K562 (cell line): ENCODE data around the gene SPTAN1. TPM values are rescaled to one million over a fixed set of nuclear protein-coding genes. Genes with fewer than 3 reads are reported as not detected.
A peak's percentile ranks its signal among the peaks of the same experiment; 100 is the strongest.
"Not testable (repeated sequence)": the region's sequence is repeated elsewhere in the genome, so short reads cannot be mapped to it uniquely, and the experiment has no call there.

Experiments
- ATAC-seq: fragments of 200-7000 bp; cut with Tn5 transposase; 3 replicates; pipeline ENCODE4 v1.9.1; 2020; ENCODE audit warnings: moderate library complexity
- BruUV-seq: library from RNA; stranded (reverse); fragments of 400-500 nt; replicated peaks from 2 replicates; lab custom pipeline; 2021; lab: Mats Ljungman, UMichigan
- CTCF ChIA-PET: fragments of 300-600 bp; formaldehyde crosslinking; extraction: SDS; loops from one replicate; lab custom pipeline; 2021; ENCODE audit warnings: low intra/inter-chr PET ratio; lab: Yijun Ruan, JAX
- POLR2A ChIA-PET: fragments of 300-600, 350-650 bp; sonication (Branson Sonifier 250); formaldehyde crosslinking; extraction: SDS; loops from one replicate; lab custom pipeline; 2021; ENCODE audit warnings: antibody characterized with exemption, inconsistent platforms; lab: Yijun Ruan, JAX
- DNase-seq, 4 experiments: peaks; one replicate each; pipeline versions ENCODE4 v3.0.0 to v3.0.0-alpha.2; 2011 to 2018; ENCODE audit warnings: low spot score in 3 of 4, mixed read lengths in 3 of 4; ENCODE audit errors: extremely low read depth in 1 of 4
- FAIRE-seq: peaks from 2 replicates; lab custom pipeline; 2011; peaks lifted over from hg19 to GRCh38; lab: Jason Lieb, UNC
- H2AFZ ChIP-seq: 2 replicates; pipeline ENCODE4 v1.6.0; 2011; ENCODE audit warnings: low read depth, low read length, control low read depth, inconsistent platforms
- H3K27ac ChIP-seq: fragments of 200-600 bp; 3 replicates; pipeline ENCODE4 v1.8.0; 2011; ENCODE audit warnings: low read depth, mild to moderate bottlenecking, control low read depth, inconsistent platforms, low read length, moderate library complexity, mixed read lengths; ENCODE audit errors: extremely low read depth
- H3K27me3 ChIP-seq, 2 experiments: fragments of 300-600 bp in 1 of 2; 2 replicates in 1 of 2; 3 replicates in 1 of 2; pipeline versions ENCODE4 v1.6.0 to v1.8.0; 2011; ENCODE audit warnings: inconsistent platforms in 2 of 2, low read length in 2 of 2, mild to moderate bottlenecking in 1 of 2, mixed read lengths in 1 of 2, moderate library complexity in 1 of 2; ENCODE audit not compliant: control insufficient read depth in 2 of 2, insufficient read depth in 2 of 2
- H3K36me3 ChIP-seq: fragments of 300-600 bp; 3 replicates; pipeline ENCODE4 v1.8.0; 2011; ENCODE audit warnings: mild to moderate bottlenecking, low read length, inconsistent platforms; ENCODE audit not compliant: control insufficient read depth, insufficient read depth
- H3K4me1 ChIP-seq, 2 experiments: fragments of 200-600 bp in 1 of 2; replicated peaks in 1 of 2; 2 replicates in 1 of 2; 3 replicates in 1 of 2; pipeline versions ENCODE4 v1.5.1 to v1.8.0; 2011; ENCODE audit warnings: inconsistent platforms in 2 of 2, low read length in 2 of 2, mild to moderate bottlenecking in 1 of 2, mixed read lengths in 1 of 2, moderate library complexity in 1 of 2; ENCODE audit not compliant: control insufficient read depth in 2 of 2, insufficient read depth in 2 of 2
- H3K4me2 ChIP-seq: 2 replicates; pipeline ENCODE4 v1.6.1; 2011; ENCODE audit warnings: low read length, control low read depth, inconsistent platforms, mixed read lengths; ENCODE audit not compliant: insufficient read depth
- H3K4me3 ChIP-seq: fragments of 200-600 bp; sonication (generic), shearing (Covaris generic); 2 replicates; pipeline ENCODE4 v1.5.1; 2016; ENCODE audit warnings: control low read depth, inconsistent platforms
- H3K79me2 ChIP-seq: fragments of 200-600 bp; 3 replicates; pipeline ENCODE4 v1.8.0; 2011; ENCODE audit warnings: low read length, inconsistent platforms; ENCODE audit not compliant: control insufficient read depth, insufficient read depth
- H3K9ac ChIP-seq, 2 experiments: 2 replicates each; pipeline versions ENCODE4 v1.6.0 to v1.6.1; 2011; ENCODE audit warnings: low read depth in 2 of 2, low read length in 2 of 2, control low read depth in 1 of 2, inconsistent platforms in 1 of 2, mild to moderate bottlenecking in 1 of 2, mixed read lengths in 1 of 2; ENCODE audit not compliant: insufficient read depth in 1 of 2
- H3K9me1 ChIP-seq: one replicate; pipeline ENCODE4 v1.6.0; 2011; ENCODE audit warnings: inconsistent platforms, mild to moderate bottlenecking, low read length, moderate library complexity; ENCODE audit not compliant: control insufficient read depth, insufficient read depth
- H3K9me3 ChIP-seq: replicated peaks from 2 replicates; pipeline ENCODE4 v1.5.1; 2011; ENCODE audit warnings: low read depth, low read length, inconsistent platforms; ENCODE audit not compliant: control insufficient read depth, insufficient read depth
- H4K20me1 ChIP-seq: replicated peaks from 2 replicates; pipeline ENCODE4 v1.6.1; 2011; ENCODE audit warnings: low read length, inconsistent platforms, mixed read lengths; ENCODE audit not compliant: control insufficient read depth, insufficient read depth
- BCOR ChIP-seq: fragments of 450-650 bp; IDR thresholded peaks from 2 replicates; pipeline ENCODE4 v1.6.1; 2016
- RAD21 ChIP-seq, 2 experiments: fragments of 250-450 bp in 1 of 2; fragments of 450-650 bp in 1 of 2; sonication (Bioruptor Pico) in 1 of 2; formaldehyde crosslinking in 1 of 2; IDR thresholded peaks in 1 of 2; conservative IDR thresholded peaks in 1 of 2; 2 replicates each; pipeline versions ENCODE4 v1.4.0 to v1.8.0; 2020 to 2022; ENCODE audit warnings: mild to moderate bottlenecking in 2 of 2, moderate library complexity in 1 of 2
- SMARCA5 ChIP-seq: fragments of 450-650 bp; IDR thresholded peaks from 2 replicates; pipeline ENCODE4 v1.6.1; 2016
- ZFX ChIP-seq: sonication (generic); formaldehyde crosslinking; IDR thresholded peaks from 2 replicates; pipeline ENCODE4 v1.8.0; 2022; ENCODE audit warnings: mild to moderate bottlenecking, missing genetic modification reagents, moderate library complexity
- ZNF121 ChIP-seq: sonication (generic); formaldehyde crosslinking; conservative IDR thresholded peaks from 2 replicates; pipeline ENCODE4 v1.8.0; 2022; ENCODE audit warnings: missing genetic modification reagents
- WGBS: fragments of 100-300 bp; shearing (Covaris generic); methylation state at CpG from one replicate; pipeline ENCODE4 v1.1.6; 2016; ENCODE audit warnings: low coverage, mixed read lengths; ENCODE audit not compliant: insufficient coverage; ENCODE audit errors: missing lambda C conversion rate; 5-methylcytosine and 5-hydroxymethylcytosine counted together
- in situ Hi-C: fragments of 300-500 bp; cut with MboI; formaldehyde crosslinking; loops from 4 replicates; pipeline ENCODE4 v1.15.0; 2018; ENCODE audit warnings: inconsistent platforms, mixed read lengths
- intact Hi-C: fragments of 100-400 bp; cut with micrococcal nuclease; formaldehyde crosslinking; loops from 2 replicates; pipeline ENCODE4 v1.14.2; 2022
- polyA plus RNA-seq, 8 experiments: library from polyadenylated mRNA; depleted of rRNA in 4 of 8; stranded (reverse) in 5 of 8; unstranded in 3 of 8; fragments of >200 nt; fragmentation: Nextera tagmentation in 2 of 8; fragmentation: Illumina TruSeq in 1 of 8; extraction: Ambion mirVana in 2 of 8; extraction: Trizol in 1 of 8; gene quantifications; 2 replicates each; pipeline versions ENCODE4 v1.2.1 to v1.2.3, GENCODE V29; 2011 to 2014; ENCODE audit warnings: inconsistent platforms in 1 of 8, missing spikeins in 1 of 8
- total RNA-seq, 7 experiments: library from RNA; depleted of rRNA in 6 of 7; stranded (reverse); fragments of >200 nt in 6 of 7; fragmentation: Illumina TruSeq in 2 of 7; extraction: Trizol in 2 of 7; gene quantifications; 2 replicates each; pipeline versions ENCODE4 v1.2.1 to v1.2.3, GENCODE V29; 2011 to 2021; ENCODE audit warnings: low replicate concordance in 1 of 7
- TF ChIP-seq, protein P1 (sequence below): sonication (generic); formaldehyde crosslinking; IDR thresholded peaks from 2 replicates; pipeline ENCODE4 v1.8.1; 2023; ENCODE audit warnings: mild to moderate bottlenecking, missing genetic modification reagents
- TF ChIP-seq, protein P2 (sequence below): sonication (generic); formaldehyde crosslinking; IDR thresholded peaks from 2 replicates; pipeline ENCODE4 v1.8.0; 2022; ENCODE audit warnings: missing genetic modification reagents, mild to moderate bottlenecking, moderate library complexity, borderline replicate concordance
- TF ChIP-seq, protein P3 (sequence below), 2 experiments: fragments of 450-650 bp; formaldehyde crosslinking in 1 of 2; IDR thresholded peaks; 2 replicates each; pipeline versions ENCODE4 v1.4.0 to v1.6.1; 2014 to 2020; ENCODE audit warnings: mild to moderate bottlenecking in 2 of 2, borderline replicate concordance in 1 of 2, low read depth in 1 of 2

Gene SPTAN1
- total and polyA plus RNA-seq, 9 of the 15 experiments (the other 6 are each of a cell fraction or from before 2014, with no cell fraction given), result 1.5 to 13.5 (median 6.8) TPM

DNA sequence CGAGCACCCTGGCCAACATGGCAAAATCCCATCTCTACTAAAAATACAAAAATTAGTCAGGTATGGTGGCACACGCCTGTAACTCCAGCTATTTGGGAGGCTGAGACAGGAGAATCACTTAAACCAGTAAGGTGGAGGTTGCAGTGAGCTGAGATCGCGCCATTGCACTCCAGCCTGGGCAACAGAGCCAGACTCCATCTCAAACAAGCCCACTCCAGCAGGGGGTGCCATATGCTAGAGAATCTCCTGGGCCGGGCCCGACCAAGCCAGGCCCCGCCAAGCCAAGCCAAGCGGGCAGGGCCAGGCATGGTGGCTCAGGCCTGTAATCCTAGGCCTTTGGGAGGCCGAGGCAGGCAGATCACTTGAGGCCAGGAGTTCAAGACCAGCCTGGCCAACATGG is 95.8 kb downstream of the SPTAN1 start:
- H2AFZ ChIP-seq, CTCF ChIA-PET, BruUV-seq, H3K9me1 ChIP-seq, H3K27me3 ChIP-seq, H4K20me1 ChIP-seq, H3K4me2 ChIP-seq, FAIRE-seq, H3K4me3 ChIP-seq, H3K9me3 ChIP-seq, H3K27ac ChIP-seq, H3K4me1 ChIP-seq: not testable (repeated sequence)
- POLR2A ChIA-PET, result interaction anchor here (0.7 to 1.3 kb wide), 4 partner anchors 9 to 212 kb away, joined by 3 to 5 read pairs (median 3); partner anchors contain the start of gene DYNC2I2
- in situ Hi-C loops (loop anchor here (5.0 kb wide), 1 partner anchor 69 kb away; no protein-coding TSS in a partner anchor), intact Hi-C loops (loop anchor here (5.0 kb wide), 1 partner anchor 54 kb away; the partner anchor contains the start of gene PKN3)
- DNase-seq, result peak in 1 of 4 experiments; percentile 58
- peak overlapping the region in 1 of 2 experiments; percentile 64; a peak in 1 of 4 replicates for H3K9ac ChIP-seq
- peaks cover 35% of the 10 kb centered on the region for H3K79me2 ChIP-seq
- WGBS, result 91% methylated on average over 9 of the region's 9 CpGs
- peaks cover 24% of the 10 kb centered on the region; the same call in 2 of the 3 replicates for H3K36me3 ChIP-seq
- peak; percentile 90 for ATAC-seq
- TF ChIP-seq ZFX (CRISPR knock-in tag) (peak; percentile 29; the same call in 1 of the 2 replicates), ZNF121 (CRISPR knock-in tag) (peak; percentile 99), SMARCA5 (peak; percentile 66; the same call in 1 of the 2 replicates), RAD21 (CRISPR knock-in tag; conservative IDR thresholded peaks at IDR 0.05 in 1 of 2, IDR thresholded peaks at IDR 0.05 in 1 of 2) (peak; percentile 39 to 60; a peak in 3 of 4 replicates), BCOR (peak; percentile 64; the same call in 1 of the 2 replicates)
- TF ChIP-seq, protein P1, sequence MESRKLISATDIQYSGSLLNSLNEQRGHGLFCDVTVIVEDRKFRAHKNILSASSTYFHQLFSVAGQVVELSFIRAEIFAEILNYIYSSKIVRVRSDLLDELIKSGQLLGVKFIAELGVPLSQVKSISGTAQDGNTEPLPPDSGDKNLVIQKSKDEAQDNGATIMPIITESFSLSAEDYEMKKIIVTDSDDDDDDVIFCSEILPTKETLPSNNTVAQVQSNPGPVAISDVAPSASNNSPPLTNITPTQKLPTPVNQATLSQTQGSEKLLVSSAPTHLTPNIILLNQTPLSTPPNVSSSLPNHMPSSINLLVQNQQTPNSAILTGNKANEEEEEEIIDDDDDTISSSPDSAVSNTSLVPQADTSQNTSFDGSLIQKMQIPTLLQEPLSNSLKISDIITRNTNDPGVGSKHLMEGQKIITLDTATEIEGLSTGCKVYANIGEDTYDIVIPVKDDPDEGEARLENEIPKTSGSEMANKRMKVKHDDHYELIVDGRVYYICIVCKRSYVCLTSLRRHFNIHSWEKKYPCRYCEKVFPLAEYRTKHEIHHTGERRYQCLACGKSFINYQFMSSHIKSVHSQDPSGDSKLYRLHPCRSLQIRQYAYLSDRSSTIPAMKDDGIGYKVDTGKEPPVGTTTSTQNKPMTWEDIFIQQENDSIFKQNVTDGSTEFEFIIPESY, result peak; percentile 100
- TF ChIP-seq, protein P2, sequence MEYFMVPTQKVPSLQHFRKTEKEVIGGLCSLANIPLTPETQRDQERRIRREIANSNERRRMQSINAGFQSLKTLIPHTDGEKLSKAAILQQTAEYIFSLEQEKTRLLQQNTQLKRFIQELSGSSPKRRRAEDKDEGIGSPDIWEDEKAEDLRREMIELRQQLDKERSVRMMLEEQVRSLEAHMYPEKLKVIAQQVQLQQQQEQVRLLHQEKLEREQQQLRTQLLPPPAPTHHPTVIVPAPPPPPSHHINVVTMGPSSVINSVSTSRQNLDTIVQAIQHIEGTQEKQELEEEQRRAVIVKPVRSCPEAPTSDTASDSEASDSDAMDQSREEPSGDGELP (CRISPR knock-in tag), result peak; percentile 42; the same call in 1 of the 2 replicates
- TF ChIP-seq, protein P3, sequence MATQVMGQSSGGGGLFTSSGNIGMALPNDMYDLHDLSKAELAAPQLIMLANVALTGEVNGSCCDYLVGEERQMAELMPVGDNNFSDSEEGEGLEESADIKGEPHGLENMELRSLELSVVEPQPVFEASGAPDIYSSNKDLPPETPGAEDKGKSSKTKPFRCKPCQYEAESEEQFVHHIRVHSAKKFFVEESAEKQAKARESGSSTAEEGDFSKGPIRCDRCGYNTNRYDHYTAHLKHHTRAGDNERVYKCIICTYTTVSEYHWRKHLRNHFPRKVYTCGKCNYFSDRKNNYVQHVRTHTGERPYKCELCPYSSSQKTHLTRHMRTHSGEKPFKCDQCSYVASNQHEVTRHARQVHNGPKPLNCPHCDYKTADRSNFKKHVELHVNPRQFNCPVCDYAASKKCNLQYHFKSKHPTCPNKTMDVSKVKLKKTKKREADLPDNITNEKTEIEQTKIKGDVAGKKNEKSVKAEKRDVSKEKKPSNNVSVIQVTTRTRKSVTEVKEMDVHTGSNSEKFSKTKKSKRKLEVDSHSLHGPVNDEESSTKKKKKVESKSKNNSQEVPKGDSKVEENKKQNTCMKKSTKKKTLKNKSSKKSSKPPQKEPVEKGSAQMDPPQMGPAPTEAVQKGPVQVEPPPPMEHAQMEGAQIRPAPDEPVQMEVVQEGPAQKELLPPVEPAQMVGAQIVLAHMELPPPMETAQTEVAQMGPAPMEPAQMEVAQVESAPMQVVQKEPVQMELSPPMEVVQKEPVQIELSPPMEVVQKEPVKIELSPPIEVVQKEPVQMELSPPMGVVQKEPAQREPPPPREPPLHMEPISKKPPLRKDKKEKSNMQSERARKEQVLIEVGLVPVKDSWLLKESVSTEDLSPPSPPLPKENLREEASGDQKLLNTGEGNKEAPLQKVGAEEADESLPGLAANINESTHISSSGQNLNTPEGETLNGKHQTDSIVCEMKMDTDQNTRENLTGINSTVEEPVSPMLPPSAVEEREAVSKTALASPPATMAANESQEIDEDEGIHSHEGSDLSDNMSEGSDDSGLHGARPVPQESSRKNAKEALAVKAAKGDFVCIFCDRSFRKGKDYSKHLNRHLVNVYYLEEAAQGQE (IDR thresholded peaks at IDR 0.05; ENCODE audit: borderline replicate concordance), result peak; percentile 52; the same call in 1 of the 2 replicates
- TF ChIP-seq, protein P3 (CRISPR knock-in tag; IDR thresholded peaks at IDR 0.05; ENCODE audit: low read depth), result not testable (repeated sequence)
